AG10803 (cell line): ENCODE measurements around the gene ZNF287.

Experiments used
- DNase-seq: peaks from one replicate; pipeline ENCODE4 v3.0.0; 2010; ENCODE audit warnings: low read depth
- H3K4me3 ChIP-seq: 2 replicates; pipeline ENCODE4 v1.5.1; 2011; ENCODE audit warnings: mild to moderate bottlenecking, low read length, control low read depth
- TF ChIP-seq, protein P1 (sequence below): conservative IDR thresholded peaks from 2 replicates; pipeline ENCODE4 v1.5.1; 2011; ENCODE audit warnings: mild to moderate bottlenecking, low read length, control low read depth, inconsistent platforms

Gene ZNF287

DNA sequence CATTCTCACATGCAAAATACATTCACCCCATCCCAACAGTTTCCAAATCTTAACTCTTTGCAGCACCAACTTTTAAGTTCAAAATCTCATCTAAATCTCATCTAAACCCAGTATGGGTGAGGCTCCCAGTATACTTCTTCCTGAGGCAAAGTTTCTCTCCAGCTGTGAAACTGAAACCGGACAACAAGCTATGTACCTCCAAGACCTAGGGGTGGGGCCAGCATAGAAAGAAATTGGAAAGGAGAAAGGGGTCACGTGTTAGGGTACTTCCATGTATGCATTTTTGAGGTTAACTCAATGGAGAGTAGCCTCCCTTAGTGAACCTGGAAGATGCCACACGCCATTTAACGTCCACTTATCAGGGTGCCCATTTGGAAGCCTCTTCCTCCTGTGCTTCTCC lies 53.1 kb downstream of the ZNF287 start:
- no peak overlapping the region for H3K4me3 ChIP-seq
- DNase-seq = no peak
- TF ChIP-seq, protein P1, sequence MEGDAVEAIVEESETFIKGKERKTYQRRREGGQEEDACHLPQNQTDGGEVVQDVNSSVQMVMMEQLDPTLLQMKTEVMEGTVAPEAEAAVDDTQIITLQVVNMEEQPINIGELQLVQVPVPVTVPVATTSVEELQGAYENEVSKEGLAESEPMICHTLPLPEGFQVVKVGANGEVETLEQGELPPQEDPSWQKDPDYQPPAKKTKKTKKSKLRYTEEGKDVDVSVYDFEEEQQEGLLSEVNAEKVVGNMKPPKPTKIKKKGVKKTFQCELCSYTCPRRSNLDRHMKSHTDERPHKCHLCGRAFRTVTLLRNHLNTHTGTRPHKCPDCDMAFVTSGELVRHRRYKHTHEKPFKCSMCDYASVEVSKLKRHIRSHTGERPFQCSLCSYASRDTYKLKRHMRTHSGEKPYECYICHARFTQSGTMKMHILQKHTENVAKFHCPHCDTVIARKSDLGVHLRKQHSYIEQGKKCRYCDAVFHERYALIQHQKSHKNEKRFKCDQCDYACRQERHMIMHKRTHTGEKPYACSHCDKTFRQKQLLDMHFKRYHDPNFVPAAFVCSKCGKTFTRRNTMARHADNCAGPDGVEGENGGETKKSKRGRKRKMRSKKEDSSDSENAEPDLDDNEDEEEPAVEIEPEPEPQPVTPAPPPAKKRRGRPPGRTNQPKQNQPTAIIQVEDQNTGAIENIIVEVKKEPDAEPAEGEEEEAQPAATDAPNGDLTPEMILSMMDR = no peak

DNA sequence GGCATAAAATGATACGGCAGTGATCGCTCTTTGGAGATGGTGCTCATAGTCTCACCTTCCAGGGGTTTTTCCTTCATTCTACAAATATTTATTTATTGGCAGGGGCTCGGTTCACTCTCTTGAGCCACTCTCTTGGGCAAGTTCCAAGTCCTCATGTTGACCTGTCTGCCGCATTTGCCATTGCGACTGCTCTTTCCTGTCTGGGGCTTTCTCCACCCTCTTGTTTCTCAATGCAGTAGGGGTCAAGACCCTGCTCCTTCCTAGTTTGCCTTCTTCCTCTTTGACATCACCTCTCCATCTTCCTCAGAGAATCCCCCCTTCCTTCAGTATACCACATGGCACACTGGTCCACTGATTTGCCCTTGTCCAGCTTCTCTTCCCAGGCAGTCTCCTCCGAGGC lies 55.1 kb downstream of the ZNF287 start:
- TF ChIP-seq, protein P1 = no peak
- DNase-seq = no peak
- H3K4me3 ChIP-seq = no peak overlapping the region

DNA sequence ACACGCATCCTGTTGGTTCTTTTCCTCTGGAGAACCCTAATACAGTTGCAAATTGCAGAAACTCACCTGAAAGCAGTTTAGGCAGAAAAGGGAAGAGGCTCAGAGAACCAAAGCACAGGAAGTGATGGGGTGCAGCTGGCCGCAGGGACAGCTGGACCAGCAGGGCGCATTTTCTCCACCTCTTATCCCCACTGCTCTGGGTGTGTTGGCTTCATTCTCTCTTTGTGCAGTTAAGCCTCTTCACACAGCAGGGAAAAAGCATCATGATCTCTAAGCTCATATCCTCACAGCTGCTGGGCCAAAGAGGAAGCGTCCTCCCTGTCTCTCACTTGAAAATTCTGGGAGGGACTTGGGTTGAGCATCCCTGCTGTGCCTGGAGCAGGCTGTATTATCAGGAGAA lies 57.0 kb downstream of the ZNF287 start:
- DNase-seq = no peak
- TF ChIP-seq, protein P1 = no peak
- H3K4me3 ChIP-seq = no peak overlapping the region

DNA sequence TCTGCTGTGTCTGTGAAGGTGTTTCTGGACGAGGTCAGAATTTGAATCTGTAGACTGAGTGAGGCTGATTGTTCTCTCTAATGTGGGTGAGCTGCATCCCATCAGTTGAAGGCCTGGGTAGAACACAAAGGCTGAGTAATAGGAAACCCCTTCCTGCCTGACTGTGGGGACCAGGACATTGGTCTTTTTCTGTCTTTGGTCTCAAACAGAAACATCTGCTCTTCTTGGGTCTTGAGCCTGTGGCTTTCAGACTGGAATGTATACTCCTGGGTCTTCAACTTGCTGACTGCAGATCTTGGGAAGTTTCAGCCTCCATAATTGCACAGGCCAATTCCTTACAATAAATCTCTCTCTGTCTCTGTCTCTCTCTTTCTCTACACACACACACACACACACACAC lies 57.4 kb downstream of the ZNF287 start:
- no peak overlapping the region for H3K4me3 ChIP-seq
- TF ChIP-seq, protein P1 = no peak

DNA sequence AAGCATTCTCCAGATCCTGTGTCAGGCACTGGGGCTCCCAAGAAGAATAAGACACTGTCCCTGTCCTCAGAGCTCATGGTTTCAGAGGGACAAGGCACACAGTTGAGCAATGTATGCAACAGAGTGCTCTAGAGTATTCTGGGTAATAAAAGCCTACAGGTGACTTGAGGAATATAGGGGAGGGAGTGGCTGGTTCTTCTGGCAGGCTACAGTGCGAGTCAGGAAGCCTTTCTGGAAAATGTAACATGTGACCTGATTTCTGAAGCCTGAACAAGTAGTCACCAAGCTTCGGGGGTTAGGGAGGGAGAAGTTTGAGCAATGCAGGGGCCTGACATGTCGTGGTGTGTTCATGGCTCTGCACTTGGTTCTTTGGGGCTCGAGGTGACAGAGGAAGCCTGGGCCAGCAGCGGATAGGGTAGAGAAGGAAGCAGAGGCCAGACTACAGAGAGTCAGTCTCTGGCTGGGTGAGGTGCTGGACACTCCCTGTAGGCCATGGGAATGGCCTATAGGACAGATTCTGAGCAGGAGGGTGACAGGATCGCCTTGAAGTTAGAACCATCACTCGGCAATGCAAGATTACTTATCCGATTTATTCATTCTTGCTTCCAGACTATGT lies 61.0 kb downstream of the ZNF287 start:
- DNase-seq = no peak
- no peak overlapping the region for H3K4me3 ChIP-seq
- TF ChIP-seq, protein P1 = no peak

More for the DNA sequence above, 57.4 kb downstream of the ZNF287 start:
- DNase-seq = no peak

DNA sequence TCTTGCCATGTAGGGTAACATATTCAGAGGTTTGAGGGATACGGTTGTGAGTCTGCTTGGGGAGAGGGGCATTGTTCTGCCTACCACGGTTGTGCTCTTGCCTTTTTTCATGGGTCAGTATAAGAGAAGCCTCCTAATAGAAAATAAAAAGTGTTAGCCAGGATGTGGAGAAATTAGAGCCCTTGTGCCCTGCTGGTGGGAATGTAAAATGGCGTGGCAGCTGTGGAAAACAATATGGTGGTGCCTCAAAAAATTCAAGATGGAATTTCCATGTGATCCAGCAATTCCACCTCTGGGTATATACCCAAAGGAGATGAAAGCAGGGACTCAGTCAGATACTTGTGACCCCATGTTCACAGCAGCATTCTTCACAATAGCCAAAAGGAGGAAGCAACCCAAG lies 62.8 kb downstream of the ZNF287 start:
- no peak for DNase-seq
- H3K4me3 ChIP-seq = no peak overlapping the region
- TF ChIP-seq, protein P1 = peak; percentile 22

DNA sequence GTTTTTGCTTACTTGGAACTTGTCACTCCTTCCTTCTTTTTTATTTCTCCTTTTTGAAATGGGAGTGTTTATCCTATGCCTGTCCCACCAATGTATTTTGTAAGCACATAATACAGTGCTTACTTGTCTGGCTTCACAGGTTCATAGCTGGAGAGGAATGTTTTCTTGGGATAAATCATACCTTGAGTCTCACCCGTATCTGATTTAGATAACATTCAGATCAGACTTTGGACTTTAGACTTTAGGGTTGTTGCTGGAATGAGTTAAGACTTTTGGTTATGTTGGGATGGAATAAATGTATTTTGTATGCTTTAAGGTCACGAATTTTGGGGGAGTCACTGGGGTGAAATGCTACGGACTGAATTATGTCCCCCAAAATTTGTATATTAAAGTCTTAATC lies 64.0 kb downstream of the ZNF287 start:
- H3K4me3 ChIP-seq = no peak overlapping the region
- TF ChIP-seq, protein P1 = no peak
- no peak for DNase-seq
